DND-41 (cell line): ENCODE results near the gene DCC.

Experiments
- CTCF ChIP-seq: IDR thresholded peaks from 2 replicates; pipeline ENCODE4 v1.5.1; 2012; ENCODE audit warnings: borderline replicate concordance, low read length, moderate library complexity, mild to moderate bottlenecking; ENCODE audit not compliant: poor library complexity, severe bottlenecking; ENCODE audit errors: extremely low read depth
- EZH2 ChIP-seq: IDR thresholded peaks from 3 replicates; pipeline ENCODE4 v1.6.1; 2012; ENCODE audit warnings: borderline replicate concordance, low read depth, mild to moderate bottlenecking, moderate library complexity, low read length, inconsistent platforms; ENCODE audit not compliant: severe bottlenecking

GRCh38 chr18:53417003-53417402, 1077.0 kb downstream of the DCC start:
- TF ChIP-seq CTCF (no peak), EZH2 (no peak)
